Body of pancreas (tissue), 4 donors: ENCODE data around the gene TINAGL1. TPM values are rescaled to one million over a fixed set of nuclear protein-coding genes. Genes with fewer than 3 reads are reported as not detected.

Experiments
- ATAC-seq: fragments of 150-250 bp; one replicate; pipeline ENCODE4 v1.9.1; 2016
- DNase-seq, 4 donors: peaks; one replicate each; pipeline ENCODE4 v3.0.0-alpha.2; 2019
- H3K27ac ChIP-seq, 4 donors: fragments of 200-600 bp; sonication (generic); 1 replicate in 3 of 4; 2 replicates in 1 of 4; pipeline versions ENCODE4 v1.5.1 to v1.6.1; 2016 to 2019; ENCODE audit warnings: mild to moderate bottlenecking in 1 of 4, mixed read lengths in 1 of 4, moderate library complexity in 1 of 4
- H3K27me3 ChIP-seq, 2 donors: fragments of 200-600 bp; sonication (generic); one replicate each; pipeline ENCODE4 v1.6.0; 2016; ENCODE audit warnings: mild to moderate bottlenecking in 1 of 2
- H3K36me3 ChIP-seq, 2 donors: fragments of 200-600 bp; sonication (generic); replicated peaks in 1 of 2; 2 replicates each; pipeline ENCODE4 v1.5.1; 2016; ENCODE audit warnings: low read depth in 2 of 2; ENCODE audit not compliant: insufficient read depth in 1 of 2
- H3K4me1 ChIP-seq: fragments of 200-600 bp; sonication (generic); one replicate; pipeline ENCODE4 v1.6.0; 2016
- H3K4me3 ChIP-seq, 2 donors: fragments of 200-600 bp; sonication (generic); 1 replicate in 1 of 2; 2 replicates in 1 of 2; pipeline ENCODE4 v1.5.1; 2016 to 2019
- H3K9me3 ChIP-seq, 3 donors: fragments of 200-600 bp; sonication (generic); 1 replicate in 2 of 3; 2 replicates in 1 of 3; pipeline ENCODE4 v1.5.1; 2016
- POLR2A ChIP-seq, 3 donors: fragments of 450-650 bp; IDR thresholded peaks; one replicate each; pipeline ENCODE4 v1.6.1; 2016; ENCODE audit warnings: antibody characterized with exemption in 3 of 3, mild to moderate bottlenecking in 2 of 3
- WGBS, 2 donors: methylation state at CpG; one replicate each; pipeline ENCODE4 v1.1.5; 2017; 5-methylcytosine and 5-hydroxymethylcytosine counted together
- intact Hi-C: fragments of 100-400 bp; cut with DNase I; formaldehyde crosslinking; loops from one replicate; pipeline ENCODE4 v1.15.1; 2023
- total RNA-seq, 2 donors: library from RNA; depleted of rRNA; stranded (reverse); fragments of >200 nt; gene quantifications; one replicate each; pipeline ENCODE4 v1.1.0, GENCODE V29; 2016
- TF ChIP-seq, protein P1 (sequence below), 7 experiments: fragments of 450-650 bp in 4 of 7; fragments of 200-600 bp in 3 of 7; sonication (generic) in 3 of 7; IDR thresholded peaks; one replicate each; pipeline ENCODE4 v1.5.1; 2016 to 2019; ENCODE audit warnings: antibody characterized with exemption in 7 of 7

The TINAGL1 gene
- total RNA-seq, 2 donors from 2014 or later, result 47.2 to 148 TPM

DNA sequence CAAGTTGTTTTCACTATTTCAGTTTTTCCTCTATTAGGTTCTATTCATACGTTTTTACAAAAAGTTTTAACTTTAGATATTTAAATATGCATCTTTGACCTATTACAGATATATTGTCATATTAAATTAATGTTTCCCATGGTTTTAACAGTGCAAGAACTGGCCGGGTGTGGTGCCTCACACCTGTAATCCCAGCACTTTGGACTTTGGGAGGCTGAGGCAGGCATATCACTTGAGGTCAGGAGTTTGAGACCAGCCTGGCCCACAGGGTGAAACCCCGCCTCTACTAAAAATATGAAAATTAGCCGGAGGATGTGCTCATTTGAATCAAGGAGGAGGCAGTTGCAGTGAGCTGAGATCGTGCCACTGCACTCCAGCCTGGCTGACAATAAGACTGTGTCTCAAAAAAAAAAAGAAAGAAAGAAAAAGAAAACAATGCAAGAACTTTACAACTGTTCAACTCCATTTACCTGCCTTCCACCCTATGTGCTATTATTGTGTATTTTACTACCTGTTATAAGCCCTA is 19.8 kb upstream of the TINAGL1 start:
- DNase-seq (no peak), ATAC-seq (no peak)
- Histone ChIP-seq H3K36me3 (no peaks in the 10 kb centered on the region), H3K9me3 (no peaks in the 10 kb centered on the region), H3K27ac (no peak overlapping the region), H3K4me1 (no peaks in the 10 kb centered on the region), H3K27me3 (peaks cover 0 to 7% of the 10 kb centered on the region in 2 donors), H3K4me3 (no peak overlapping the region)
- intact Hi-C loops, result no loop called here
- TF ChIP-seq, protein P1, sequence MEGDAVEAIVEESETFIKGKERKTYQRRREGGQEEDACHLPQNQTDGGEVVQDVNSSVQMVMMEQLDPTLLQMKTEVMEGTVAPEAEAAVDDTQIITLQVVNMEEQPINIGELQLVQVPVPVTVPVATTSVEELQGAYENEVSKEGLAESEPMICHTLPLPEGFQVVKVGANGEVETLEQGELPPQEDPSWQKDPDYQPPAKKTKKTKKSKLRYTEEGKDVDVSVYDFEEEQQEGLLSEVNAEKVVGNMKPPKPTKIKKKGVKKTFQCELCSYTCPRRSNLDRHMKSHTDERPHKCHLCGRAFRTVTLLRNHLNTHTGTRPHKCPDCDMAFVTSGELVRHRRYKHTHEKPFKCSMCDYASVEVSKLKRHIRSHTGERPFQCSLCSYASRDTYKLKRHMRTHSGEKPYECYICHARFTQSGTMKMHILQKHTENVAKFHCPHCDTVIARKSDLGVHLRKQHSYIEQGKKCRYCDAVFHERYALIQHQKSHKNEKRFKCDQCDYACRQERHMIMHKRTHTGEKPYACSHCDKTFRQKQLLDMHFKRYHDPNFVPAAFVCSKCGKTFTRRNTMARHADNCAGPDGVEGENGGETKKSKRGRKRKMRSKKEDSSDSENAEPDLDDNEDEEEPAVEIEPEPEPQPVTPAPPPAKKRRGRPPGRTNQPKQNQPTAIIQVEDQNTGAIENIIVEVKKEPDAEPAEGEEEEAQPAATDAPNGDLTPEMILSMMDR (IDR thresholded peaks at IDR 0.05), result no peak
- no peak for TF ChIP-seq POLR2A (IDR thresholded peaks at IDR 0.05)
- WGBS, 2 donors, result 73 to 79% methylated on average over 5 of the region's 5 CpGs

DNA sequence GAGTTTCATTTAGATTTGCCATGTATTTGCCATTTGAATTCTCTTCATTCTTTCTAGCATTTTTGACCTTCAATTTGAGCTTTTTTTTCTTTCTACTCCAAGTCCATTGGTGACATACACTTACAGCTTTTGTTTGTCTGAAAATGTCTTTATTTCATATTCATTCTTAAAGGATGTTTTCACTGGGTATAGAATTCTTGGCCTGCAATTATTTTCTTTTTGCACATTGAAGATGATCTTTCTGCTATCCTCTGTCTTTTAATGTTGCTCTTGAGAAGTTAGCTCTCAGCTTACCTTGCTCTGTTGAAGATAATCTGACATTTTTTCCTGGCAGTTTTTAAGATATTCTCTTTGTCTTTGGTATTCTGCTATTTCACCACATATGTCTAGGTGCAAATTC is 16.6 kb upstream of the TINAGL1 start:
- no peaks in the 10 kb centered on the region for H3K4me1 ChIP-seq
- no peaks in the 10 kb centered on the region for H3K36me3 ChIP-seq
- peaks cover 0 to 7% of the 10 kb centered on the region in 2 donors for H3K27me3 ChIP-seq
- ATAC-seq (no peak), DNase-seq (no peak)
- H3K9me3 ChIP-seq, result no peaks in the 10 kb centered on the region
- no peak overlapping the region for H3K4me3 ChIP-seq
- TF ChIP-seq POLR2A (IDR thresholded peaks at IDR 0.05), result no peak
- TF ChIP-seq, protein P1 (IDR thresholded peaks at IDR 0.05), result no peak
- intact Hi-C loops, result no loop called here
- H3K27ac ChIP-seq, result no peak overlapping the region

DNA sequence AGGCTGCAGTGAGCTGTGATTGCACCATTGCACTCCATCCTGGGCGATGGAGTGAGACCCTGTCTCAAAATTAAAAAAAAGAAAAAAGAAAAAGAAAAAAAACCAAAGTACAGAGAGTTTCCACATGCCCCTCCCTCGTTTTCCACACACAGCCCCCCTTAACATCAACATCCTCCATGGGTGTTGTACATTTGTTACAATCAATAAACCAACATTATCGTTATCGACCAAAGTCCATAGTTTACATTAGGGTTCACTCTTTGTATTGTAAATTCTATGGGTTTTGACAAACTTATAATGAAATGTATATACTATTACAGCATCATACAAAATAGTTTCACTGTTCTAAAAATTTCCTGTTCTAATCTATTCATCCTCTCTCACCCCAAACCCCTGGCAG is 15.9 kb upstream of the TINAGL1 start:
- no peak for ATAC-seq
- no peaks in the 10 kb centered on the region for H3K9me3 ChIP-seq
- H3K4me3 ChIP-seq, result no peak overlapping the region
- H3K36me3 ChIP-seq, result no peaks in the 10 kb centered on the region
- H3K27ac ChIP-seq, result no peak overlapping the region
- intact Hi-C loops, result no loop called here
- no peak for DNase-seq
- peaks cover 0 to 7% of the 10 kb centered on the region in 2 donors for H3K27me3 ChIP-seq
- TF ChIP-seq POLR2A (IDR thresholded peaks at IDR 0.05), result no peak
- TF ChIP-seq, protein P1 (IDR thresholded peaks at IDR 0.05), result no peak
- WGBS, 2 donors, result 55 to 58% methylated on average over 4 of the region's 4 CpGs
- H3K4me1 ChIP-seq, result no peaks in the 10 kb centered on the region

DNA sequence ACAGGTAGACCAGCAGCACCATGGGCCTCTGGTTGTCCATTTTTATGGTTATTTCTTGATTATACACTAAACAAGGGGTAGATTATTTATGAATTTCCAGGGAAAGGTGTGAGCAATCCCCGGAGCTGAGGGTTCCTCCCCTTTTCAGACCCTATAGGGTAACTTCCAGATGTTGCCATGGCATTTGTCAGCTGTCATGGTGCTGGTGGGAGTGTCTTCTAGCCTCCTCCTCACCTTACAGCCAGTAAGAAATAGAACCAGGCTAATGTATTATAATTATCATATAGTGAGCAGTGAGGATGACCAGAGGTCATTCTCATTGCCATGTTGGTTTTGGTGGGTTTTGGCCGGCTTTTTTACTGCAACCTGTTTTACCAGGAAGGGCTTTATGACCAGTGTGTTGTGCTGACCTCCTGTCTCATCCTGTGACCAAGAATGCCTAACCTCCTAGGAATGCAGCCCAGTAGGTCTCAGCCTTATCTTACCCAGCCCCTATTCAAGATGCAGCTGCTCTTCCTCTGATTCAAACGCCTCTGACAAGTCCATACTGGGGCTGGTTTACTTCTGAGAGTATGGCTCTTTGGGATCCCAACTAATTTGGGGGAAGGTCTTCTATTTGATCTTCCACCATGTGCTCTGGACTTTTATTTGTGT is 13.5 kb upstream of the TINAGL1 start:
- no peak for DNase-seq
- Histone ChIP-seq H3K27me3 (peaks cover 0 to 7% of the 10 kb centered on the region in 2 donors), H3K27ac (no peak overlapping the region), H3K36me3 (no peaks in the 10 kb centered on the region), H3K4me3 (no peak overlapping the region), H3K4me1 (no peaks in the 10 kb centered on the region), H3K9me3 (no peaks in the 10 kb centered on the region)
- TF ChIP-seq, protein P1 (IDR thresholded peaks at IDR 0.05), result no peak
- TF ChIP-seq POLR2A (IDR thresholded peaks at IDR 0.05), result no peak
- WGBS, 2 donors, result 12 to 31% methylated on average over 3 of the region's 3 CpGs
- intact Hi-C loops, result no loop called here
- no peak for ATAC-seq

DNA sequence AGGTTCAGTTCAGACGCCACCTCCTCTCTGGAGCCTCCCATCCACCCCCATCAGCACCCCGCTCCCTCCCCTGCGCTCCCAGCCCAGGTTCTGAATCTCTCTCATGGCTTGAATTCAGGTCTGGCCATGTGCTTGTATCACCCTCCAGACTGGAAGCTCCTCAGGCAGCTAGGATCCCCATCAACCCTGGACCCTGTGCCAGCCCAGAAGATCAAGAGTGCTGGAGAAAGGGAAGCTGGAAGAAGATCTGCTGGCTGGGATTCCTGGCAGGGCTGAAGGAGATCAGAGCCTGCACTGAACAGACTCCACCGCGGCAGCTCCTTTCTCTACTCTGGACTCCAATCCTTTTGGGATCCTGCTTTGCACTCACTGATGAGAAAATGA is 11.7 kb upstream of the TINAGL1 start:
- ATAC-seq, result no peak
- no peak for TF ChIP-seq POLR2A (IDR thresholded peaks at IDR 0.05)
- TF ChIP-seq, protein P1 (IDR thresholded peaks at IDR 0.05), result no peak
- Histone ChIP-seq H3K9me3 (no peaks in the 10 kb centered on the region), H3K36me3 (no peaks in the 10 kb centered on the region), H3K4me3 (no peak overlapping the region), H3K27ac (no peak overlapping the region), H3K4me1 (peaks cover 17% of the 10 kb centered on the region), H3K27me3 (peaks cover 0 to 6% of the 10 kb centered on the region in 2 donors)
- WGBS, 2 donors, result 68 to 78% methylated on average over 5 of the region's 5 CpGs
- no peak for DNase-seq
- intact Hi-C loops, result no loop called here
